HG02852 (cell line): Measurements from ENCODE around the gene GPR45.
"Not testable (repeated sequence)": the region's sequence is repeated elsewhere in the genome, so short reads cannot be mapped to it uniquely, and the experiment has no call there.

Experiments
- ATAC-seq: cut with Tn5 transposase; IDR thresholded peaks from one replicate; pipeline ENCODE4 v1.9.1; 2021; ENCODE audit warnings: mild to moderate bottlenecking, moderate library complexity; ENCODE audit not compliant: unreplicated experiment

GPR45 gene

DNA sequence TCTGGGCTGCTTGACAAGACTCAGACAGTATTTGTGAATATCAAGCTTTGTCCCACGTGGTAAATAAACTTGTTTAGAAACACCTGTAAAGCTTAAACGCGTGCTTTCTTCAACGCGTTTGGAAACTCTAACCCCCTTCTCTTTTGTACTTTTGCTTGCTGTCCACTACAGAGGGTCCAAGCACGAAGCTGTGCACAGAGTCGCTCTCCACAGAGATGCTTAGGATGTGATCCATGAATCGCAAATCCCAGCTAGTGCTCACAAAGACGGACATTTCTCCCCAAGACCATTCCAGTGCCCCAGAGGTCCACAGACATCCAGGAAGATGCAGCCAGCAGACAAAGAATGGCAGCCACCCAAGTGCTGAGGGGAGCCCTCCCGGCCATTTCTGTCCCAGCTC lies at the start of gene GPR45:
TSS of gene GPR45 (plus strand) at position 301 of the 400 bp plus-strand sequence. CDS start 116 bp downstream, outside the sequence.
- ATAC-seq, result no peak

- ATAC-seq, result no peak
These were observed 47.4 kb upstream of the GPR45 start for GRCh38 chr2:105194022-105194675.

GRCh38 chr2:105196651-105197050 lies 44.9 kb upstream of the GPR45 start:
- no peak for ATAC-seq

DNA sequence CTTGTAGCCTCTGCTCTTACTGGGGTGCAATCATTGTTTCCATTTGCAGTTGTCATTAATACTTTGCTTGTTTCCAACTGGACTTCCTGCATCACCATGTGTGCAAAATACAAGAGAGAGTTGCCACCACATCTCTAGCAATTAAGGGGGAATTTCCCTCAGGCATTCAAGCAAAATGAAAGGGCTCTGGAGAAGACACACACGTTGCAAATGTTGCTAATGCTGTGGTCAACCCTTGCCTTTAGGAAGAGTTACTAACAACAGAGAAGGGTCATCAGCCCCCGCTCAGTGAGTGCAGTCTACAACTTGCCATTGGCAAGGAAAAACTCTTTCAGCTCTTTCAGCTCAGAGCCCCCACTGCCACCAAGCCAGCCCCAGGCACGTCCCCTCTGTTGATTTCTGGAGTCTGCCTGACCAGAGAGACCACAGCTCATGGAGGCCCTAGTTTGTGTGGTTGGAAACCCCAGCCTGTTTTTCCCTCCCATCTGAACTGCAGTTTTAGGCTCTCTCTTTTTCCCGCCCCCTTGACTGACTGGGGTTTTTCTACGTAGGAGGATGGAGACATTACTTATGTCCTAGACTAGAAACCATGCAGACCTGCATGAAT lies 25.9 kb upstream of the GPR45 start:
- no peak for ATAC-seq

DNA sequence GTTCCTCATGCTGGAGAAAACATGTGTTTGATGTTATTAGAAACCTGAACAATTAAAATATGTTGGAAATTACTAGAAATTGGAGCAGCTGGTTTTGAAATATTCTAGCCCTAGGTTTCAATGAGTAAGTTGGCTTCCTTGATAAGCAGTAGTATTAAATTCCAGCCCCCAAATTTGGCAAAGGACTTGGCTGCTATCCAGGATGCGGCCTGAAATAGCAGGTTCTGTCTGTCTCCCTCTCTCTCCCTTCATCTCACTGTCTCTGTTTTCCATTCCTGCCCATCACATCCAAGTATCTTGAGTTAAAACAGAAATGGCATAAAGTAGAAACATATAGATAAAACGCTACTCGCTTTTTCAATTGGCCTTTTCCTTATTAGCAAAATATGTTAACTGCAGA lies 20.9 kb upstream of the GPR45 start:
- no peak for ATAC-seq

- no peak for ATAC-seq
These were observed 17.1 kb upstream of the GPR45 start for GRCh38 chr2:105224444-105224843.

- ATAC-seq, result no peak
These were observed 10.3 kb upstream of the GPR45 start for GRCh38 chr2:105231232-105231619.

DNA sequence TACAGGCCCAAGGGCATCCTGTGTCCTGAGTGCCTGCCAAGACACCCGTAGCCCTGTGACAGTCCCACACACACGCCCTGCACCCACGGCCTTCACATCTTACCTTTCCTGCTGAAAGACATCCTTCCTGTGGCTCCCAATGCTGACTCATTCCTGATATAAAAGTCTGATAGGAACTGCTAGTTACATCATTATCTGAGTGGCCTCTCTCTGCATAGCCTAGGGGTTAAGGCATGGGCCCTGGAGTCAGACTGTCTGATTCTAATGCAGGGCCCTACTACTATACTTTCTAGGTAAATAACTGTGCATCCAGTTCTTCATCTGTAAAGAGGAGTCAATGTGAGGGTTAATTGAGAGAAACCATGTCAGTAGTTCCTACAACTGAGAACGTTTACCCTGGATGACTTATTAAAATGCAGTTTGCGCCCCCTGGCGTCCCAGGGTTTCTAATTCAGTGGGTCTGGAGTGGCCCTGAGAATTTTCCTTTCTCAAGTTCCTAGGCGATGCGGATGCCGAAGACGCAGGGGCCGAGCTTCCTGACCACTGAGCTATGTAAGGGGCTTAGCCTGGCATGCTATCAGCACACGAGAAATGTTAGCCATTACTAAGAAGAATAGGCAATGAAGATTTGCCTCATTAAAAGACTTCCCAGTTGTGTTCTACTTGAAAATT lies 6.0 kb upstream of the GPR45 start:
- peak; percentile 73 for ATAC-seq

- no peak for ATAC-seq
These were observed 5.5 kb upstream of the GPR45 start for GRCh38 chr2:105236060-105236424.

DNA sequence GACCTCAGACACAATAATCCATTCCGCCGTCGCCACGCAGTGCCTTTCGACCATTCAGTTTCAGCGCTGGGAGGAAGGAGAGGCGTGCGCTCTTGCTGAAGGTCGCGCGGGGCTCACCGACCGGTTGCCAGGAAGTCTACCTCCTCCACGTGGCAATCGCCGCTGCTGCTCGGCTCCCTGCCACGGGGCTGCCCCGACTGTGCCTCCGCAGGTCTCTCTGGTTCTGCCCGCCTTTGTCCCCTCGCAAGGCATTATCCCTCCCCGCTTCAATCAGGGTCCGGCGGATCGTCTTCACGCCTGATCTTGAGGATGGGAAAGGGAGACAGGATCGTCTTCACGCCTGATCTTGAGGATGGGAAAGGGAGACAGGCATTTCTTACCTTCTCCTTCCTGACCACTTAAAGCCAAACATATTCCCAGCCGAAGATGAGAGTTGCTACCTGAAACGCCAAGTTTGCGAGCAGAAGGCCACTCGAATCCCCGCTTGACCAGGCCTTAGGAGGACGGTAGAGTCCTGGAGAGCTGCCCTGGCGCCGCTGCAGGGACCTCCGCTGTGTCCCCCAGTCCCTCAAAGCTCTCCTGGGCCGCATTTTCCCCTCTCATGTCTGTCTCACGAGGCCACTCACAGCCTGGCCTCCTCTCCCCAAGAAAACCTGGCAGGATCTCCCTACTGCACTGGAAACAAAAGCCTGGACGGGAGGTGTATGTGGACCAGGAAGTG lies 4.3 kb upstream of the GPR45 start:
- ATAC-seq, result no peak

DNA sequence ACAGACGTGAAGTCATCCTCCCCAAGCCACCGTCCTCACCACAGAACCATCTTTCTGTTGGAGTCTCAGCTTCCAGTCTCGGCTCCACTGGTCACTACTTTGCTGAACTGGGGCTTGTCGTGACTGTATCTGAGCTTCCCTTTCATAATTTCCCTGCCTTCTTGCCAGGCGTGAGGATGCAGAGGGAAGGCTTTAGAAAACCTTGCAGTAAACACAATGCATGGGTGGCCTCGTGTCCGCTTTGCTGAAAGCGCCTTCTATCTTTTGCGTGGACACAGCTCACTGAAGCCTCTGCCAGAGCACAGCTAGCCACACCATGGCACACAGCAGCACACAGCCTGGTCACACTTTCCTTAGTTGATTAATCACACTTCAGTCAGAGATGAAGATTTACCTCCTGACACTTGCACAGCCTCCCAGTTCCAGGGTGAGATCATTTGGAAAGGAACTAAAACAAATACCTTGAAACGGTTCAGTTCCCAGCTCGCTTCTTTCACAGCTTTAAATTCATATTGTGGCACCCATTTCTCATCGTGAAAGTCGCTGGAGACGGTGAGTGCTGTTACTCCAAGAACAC lies 2.8 kb upstream of the GPR45 start:
- no peak for ATAC-seq

DNA sequence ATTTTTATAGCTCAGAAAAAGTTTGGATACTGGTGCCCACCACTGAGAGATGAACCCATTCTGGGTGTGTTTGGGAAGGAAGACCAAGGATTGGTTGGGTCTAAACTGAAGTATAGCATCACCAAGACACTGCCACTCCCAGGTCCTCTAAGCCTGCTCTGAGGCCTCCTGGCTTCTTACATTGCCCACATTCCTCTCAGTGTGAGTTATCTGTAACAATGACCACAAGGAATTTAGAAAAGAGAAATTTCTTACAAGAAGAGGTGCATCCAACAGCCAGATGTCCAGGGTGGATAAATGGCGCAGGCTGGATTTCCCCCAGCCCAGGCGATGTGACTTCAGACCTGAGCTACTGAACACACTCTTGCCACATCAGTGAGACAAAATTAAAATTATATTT lies 1.6 kb upstream of the GPR45 start:
- ATAC-seq, result no peak

DNA sequence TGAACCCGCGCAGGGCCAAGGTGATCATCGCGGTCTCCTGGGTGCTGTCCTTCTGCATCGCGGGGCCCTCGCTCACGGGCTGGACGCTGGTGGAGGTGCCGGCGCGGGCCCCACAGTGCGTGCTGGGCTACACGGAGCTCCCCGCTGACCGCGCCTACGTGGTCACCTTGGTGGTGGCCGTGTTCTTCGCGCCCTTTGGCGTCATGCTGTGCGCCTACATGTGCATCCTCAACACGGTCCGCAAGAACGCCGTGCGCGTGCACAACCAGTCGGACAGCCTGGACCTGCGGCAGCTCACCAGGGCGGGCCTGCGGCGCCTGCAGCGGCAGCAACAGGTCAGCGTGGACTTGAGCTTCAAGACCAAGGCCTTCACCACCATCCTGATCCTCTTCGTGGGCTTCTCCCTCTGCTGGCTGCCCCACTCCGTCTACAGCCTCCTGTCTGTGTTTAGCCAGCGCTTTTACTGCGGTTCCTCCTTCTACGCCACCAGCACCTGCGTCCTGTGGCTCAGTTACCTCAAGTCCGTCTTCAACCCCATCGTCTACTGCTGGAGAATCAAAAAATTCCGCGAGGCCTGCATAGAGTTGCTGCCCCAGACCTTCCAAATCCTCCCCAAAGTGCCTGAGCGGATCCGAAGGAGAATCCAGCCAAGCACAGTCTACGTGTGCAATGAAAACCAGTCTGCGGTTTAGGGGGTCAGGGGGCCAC lies 897 bp downstream of the GPR45 start:
- ATAC-seq, result no peak

DNA sequence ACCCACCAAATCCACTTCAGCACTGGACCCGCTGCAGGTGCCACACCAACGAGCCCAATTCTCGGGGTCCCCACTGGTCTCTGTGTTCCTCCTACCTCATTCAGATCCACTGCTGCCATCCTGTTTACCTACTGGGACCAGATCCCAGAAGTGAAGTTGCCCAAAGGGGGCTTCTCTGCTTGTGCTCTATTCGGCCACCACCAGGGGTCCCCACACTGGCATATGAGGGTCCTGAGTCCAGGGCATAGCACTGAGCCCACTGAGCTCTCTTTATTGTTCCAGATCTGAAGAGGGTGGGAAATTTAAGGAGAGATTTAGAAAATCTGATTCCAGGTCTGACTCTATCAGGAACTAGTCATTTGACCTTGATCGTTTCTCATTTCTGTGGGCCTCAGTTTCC lies 2.4 kb downstream of the GPR45 start:
- no peak for ATAC-seq

GRCh38 chr2:105244451-105244850 lies 2.9 kb downstream of the GPR45 start:
- ATAC-seq, result no peak

GRCh38 chr2:105248316-105249070 lies 7.0 kb downstream of the GPR45 start:
- no peak for ATAC-seq

DNA sequence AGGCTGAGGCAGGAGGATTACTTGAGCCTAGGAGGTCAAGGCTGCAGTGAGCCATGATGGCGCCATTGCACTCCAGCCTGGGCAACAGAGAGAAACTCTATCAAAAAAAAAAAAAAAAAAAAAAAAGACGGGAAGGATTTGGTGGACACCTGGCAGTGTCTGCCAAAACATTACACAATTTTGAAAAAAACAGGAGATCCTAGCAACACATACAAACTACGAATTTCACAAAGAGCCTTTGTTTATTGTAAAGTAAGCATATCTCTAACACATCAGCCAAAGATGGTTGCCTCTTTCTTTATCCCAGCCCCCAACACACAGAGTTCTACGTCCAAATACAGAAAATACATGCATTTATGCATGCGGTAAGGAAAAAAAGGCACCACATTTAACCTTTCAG lies 7.6 kb downstream of the GPR45 start:
- no peak for ATAC-seq

- no peak for ATAC-seq
These were observed 8.3 kb downstream of the GPR45 start for GRCh38 chr2:105249891-105250290.

DNA sequence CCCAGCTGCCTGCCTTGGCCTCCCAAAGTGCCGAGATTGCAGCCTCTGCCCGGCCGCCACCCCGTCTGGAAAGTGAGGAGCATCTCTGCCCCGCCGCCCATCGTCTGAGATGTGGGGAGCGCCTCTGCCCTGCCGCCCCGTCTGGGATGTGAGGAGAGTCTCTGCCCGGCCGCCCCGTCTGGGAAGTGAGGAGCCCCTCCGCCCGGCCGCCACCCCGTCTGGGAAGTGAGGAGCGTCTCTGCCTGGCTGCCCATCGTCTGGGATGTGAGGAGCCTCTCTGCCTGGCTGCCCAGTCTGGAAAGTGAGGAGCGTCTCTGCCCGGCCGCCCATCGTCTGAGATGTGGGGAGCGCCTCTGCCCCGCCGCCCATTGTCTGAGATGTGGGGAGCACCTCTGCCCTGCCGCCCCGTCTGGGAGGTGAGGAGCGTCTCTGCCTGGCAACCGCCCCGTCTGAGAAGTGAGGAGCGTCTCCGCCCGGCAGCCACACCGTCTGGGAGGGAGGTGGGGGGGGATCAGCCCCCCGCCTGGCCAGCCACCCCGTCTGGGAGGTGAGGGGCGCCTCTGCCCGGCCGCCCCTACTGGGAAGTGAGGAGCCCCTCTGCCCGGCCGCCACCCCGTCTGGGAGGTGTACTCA lies 9.6 kb downstream of the GPR45 start:
- not testable (repeated sequence) for ATAC-seq

- ATAC-seq, result no peak
These were observed 10.7 kb downstream of the GPR45 start for GRCh38 chr2:105252271-105252670.
